Stimulated activated CD8-positive, alpha-beta memory T cell treated with anti-CD3 and anti-CD28 coated beads, Interleukin-7, amount 100 ng/mL, for 1 hour (primary cell): Measurements from ENCODE around the gene PDLIM1.
"Not testable (repeated sequence)": the region's sequence is repeated elsewhere in the genome, so short reads cannot be mapped to it uniquely, and the experiment has no call there.

ENCODE experiments used
- DNase-seq, 2 donors: peaks; one replicate each; pipeline ENCODE4 v3.0.0-alpha.2; 2020; ENCODE audit warnings: low read depth in 2 of 2

The PDLIM1 gene

DNA sequence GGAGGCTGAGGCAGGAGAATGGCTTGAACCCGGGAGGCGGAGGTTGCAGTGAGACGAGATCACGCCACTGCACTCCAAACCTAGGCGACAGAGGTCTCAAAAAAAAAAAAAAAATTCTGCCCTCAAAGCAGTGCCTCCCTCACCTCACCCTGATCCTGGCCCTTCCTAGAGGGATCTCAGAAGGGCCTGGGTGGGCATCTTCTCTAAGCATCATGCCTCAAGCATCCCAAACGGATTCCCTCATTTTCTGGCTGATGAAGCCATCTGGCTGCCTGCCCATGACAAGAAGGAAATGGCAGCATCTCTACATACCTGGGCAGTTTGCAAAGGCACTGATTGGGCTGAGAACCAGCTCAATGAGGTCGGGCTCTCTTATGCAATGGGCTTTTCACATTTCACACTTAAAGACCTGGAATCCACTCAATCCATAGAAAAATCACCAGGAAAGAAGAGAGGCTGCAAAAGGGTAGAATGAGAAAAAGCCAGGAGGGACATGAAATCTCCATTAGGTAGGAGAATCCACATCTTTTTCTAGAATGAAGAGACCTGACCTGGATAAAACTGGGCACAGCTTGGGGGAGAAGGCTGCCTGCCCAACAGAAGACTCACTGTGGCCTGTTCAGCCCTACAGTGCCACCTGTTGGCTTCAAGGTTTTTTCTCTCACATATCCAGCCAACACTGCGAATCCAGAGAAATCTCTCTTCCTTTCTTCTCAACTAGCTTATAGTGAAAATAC lies 48.1 kb downstream of the PDLIM1 start:
- DNase-seq: no peak

DNA sequence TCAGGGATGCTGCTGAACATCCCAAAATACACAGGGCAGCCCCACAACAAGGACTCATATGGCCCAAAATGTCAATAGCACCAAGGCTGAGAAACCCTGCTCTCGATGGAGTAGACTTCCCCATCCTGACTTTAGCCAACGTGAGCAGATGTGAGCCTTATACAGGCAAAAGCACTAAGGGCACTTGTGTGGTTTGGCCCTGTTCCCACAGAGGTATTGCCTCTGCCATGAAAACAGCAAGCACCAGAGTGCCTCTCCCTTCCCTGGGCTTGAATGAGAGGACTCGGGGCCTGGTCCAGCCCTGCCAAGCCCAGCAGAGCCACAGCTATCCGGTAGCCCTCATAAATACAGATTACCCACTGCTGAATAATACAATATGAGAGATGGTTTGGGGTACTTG lies 49.3 kb downstream of the PDLIM1 start:
- DNase-seq: no peak

DNA sequence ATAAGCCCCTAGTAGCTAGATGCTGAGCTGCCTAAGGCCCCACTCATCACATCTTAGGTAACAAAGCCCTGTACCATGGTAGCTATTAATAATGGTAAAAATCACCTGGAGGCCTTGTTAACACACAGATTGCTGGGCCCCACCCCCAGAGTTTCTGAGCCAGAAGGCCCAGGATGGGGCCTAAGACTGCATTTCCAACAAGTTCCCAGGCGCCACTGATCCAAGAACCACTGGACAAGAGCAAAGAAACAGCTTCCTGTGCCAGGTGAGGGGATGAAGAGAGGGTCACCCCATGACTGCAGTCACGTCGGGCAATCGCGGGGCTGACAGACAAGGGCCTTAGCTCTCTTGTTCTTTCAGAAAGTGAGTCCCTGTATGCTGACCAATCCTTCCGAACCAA lies 50.0 kb downstream of the PDLIM1 start:
- DNase-seq: no peak

DNA sequence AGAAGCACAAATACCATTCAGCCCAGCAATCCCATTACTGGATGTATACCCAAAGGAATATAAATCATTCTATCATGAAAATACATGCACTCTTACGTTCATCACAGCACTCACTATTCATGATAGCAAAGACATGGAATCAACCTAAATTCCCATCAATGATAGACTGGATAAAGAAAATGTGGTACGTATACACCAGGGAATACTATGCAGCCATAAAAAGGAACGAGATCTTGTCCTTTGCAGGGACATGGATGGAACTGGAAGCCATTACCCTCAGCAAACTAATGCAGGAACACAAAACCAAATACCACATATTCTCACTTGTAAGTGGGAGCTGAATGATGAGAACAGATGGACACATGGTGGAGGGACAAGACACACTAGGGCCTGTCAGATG lies 50.7 kb downstream of the PDLIM1 start:
- DNase-seq: not testable (repeated sequence)

DNA sequence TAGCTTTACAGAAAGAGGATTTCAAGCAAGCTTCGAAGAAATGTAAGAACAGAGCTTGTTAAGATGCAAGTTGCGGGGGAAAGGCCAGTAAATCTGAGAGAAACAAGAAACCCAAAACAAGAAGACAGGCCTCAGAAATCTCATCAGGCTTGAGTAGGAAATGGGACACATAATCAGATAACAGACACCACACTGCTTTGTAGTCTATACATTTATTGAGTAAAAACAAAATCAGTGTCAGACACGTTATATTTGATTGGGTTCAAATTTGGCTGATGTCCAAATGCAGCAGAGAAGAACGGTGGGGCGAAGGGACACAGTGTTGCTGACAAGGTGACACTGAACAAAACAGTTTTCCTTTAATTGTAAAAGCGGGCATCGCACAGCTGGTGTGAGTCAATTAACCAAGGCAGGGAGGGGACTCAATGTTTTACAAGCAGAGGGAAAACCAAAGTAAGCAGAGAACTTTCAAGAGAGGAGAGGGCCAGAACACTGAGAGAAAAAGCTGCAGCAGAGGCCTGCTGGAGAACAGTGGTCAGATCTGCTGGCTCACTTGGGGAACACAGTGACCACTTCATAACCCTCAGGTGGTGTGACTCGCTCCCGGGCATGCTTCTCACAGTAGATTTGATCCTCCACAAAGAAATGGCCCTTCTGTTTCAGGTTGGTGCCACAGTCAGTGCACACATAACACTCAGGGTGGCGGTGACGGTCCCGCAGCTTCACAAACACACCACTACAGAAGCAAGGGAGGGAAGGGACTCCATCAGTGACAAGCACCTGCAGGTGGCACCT lies 53.2 kb downstream of the PDLIM1 start:
- no peak for DNase-seq

DNA sequence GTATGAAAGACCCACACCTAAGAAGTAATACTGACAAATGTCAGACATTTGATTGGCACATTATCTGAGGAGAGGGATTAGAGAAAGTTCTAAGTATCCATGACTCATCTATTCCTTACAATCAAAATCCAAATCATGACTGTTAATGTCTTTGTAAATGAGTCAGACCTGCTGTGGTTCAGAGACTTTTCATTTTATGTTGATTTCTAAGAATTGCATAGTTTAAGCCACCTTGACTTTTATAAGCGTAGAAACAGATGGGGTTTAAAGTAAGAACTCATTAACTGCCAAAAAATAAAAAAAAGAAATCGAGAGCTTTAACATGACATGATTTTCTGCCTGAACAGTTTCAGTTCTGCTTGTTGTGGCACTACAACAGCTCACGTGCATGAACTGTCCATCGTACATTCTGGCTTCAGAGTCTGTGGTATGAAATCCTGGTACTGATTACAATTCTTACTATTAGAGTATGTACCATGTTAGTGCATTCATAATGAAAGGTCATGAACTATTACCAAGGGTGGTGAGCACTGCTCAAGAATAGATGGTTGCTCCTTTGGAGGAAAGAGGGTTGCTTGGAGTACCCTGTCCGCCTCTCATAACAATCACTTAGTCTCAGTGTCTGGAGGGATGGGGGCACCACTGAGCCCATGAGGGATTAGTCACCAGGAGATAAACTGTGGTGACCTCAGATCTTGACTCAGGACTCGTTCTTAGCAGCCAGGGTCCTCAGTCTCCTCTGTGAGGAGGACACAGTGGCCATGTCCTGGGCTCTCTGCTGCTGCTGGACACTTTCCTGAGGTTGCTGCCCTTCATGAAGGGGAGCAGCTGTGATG lies 54.5 kb downstream of the PDLIM1 start:
- no peak for DNase-seq

DNA sequence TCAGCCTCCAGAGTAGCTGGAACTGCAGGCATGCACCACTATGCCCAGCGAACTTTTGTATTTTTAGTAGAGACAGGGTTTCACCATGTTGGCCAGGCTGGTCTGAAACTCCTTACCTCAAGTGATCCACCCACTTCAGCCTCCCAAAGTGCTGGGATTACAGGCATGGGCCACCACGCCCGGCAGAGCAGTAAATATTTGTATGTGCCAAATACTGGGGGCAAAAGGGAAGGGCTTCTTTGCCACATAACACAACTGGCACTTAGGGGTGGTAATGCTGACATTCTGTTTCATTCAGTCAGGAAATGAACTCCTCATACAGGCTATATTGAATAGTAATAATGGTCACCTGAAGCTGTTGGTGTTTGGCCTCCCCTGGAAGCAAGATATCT lies 55.1 kb downstream of the PDLIM1 start:
- no peak for DNase-seq

DNA sequence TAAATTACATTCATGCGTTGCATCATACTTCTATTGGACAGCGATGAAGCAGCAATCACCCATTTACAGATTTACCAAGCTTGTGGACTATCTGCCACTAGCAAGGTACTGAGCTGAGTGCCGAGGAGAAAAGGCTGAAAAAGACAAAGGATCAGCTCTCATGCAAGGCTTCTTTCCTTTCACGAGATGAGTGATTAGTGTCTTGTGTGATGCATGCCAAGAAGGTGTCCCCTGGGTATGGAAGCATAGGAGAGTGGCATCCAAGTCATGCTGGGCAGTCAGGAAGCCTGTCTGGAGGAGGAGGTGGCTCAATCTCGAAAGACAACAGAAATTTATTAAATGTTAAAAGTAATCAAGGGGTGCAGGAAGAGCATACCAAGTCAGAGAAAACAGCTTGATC lies 55.9 kb downstream of the PDLIM1 start:
- no peak for DNase-seq

DNA sequence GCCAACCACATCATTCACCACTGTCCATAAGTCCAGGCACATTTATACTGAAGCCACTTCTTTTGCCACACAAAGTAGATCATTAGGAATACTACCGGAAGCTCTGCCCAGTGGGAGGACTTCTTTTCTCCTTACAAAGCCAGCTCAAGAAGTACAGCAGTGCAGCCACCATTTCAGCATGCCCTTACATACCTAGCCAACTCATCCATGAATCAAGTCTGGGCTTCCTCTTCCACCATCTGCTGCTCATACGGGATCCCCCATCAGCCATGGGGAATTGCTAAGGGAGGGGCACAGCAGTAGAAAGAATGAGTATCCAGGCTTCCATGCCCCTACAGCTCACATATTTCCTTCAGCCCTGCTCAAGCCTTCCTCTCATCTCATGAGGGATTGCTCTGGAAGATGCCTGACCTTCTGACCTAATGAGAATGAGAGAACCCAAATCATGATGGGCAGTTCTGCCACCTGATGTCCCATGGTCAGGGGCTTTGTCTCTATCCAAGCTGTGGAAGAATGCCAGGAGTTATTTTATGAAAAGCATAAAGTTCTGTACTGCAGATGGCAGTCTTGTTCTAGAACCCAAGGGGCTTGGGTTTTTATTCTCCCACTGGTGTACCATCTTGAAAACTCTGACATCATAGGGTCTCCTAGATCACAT lies 57.3 kb downstream of the PDLIM1 start:
- DNase-seq: no peak

DNA sequence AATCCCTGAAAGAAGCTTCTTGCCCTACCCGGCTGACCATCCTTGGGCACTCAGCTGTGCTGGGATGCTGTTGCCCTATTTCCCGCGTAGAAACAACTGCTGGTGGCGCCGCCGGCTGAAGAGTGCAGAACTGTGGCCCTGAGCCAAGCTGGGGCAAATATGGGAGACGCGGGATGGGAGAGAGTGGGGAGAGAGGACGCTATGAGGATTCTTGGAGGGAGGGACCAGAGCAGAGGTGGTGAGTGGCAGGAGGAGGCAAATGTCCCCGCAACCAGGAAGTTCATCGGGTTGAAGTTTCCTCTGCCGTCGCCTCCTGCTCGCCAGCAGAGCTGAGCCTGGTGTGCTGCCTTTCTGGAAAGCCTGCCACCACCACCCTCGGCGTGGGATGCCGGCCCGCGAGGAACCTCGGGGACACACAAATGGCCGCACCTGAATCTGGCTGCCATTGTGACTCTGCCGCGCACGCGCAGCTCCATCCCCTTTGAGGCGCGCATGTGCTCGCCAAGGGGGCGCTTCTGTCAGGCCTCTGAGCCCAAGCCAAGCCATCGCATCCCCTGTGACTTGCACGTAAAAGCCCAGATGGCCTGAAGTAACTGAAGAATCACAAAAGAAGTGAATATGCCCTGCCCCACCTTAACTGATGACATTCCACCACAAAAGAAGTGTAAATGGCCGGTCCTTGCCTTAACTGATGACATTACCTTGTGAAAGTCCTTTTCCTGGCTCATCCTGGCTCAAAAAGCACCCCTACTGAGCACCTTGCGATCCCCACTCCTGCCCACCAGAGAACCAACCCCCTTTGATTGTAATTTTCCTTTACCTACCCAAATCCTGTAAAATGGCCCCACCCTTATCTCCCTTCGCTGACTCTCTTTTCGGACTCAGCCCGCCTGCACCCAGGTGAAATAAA lies 59.9 kb downstream of the PDLIM1 start:
- DNase-seq: peak in 1 of 2 donors; percentile 15

DNA sequence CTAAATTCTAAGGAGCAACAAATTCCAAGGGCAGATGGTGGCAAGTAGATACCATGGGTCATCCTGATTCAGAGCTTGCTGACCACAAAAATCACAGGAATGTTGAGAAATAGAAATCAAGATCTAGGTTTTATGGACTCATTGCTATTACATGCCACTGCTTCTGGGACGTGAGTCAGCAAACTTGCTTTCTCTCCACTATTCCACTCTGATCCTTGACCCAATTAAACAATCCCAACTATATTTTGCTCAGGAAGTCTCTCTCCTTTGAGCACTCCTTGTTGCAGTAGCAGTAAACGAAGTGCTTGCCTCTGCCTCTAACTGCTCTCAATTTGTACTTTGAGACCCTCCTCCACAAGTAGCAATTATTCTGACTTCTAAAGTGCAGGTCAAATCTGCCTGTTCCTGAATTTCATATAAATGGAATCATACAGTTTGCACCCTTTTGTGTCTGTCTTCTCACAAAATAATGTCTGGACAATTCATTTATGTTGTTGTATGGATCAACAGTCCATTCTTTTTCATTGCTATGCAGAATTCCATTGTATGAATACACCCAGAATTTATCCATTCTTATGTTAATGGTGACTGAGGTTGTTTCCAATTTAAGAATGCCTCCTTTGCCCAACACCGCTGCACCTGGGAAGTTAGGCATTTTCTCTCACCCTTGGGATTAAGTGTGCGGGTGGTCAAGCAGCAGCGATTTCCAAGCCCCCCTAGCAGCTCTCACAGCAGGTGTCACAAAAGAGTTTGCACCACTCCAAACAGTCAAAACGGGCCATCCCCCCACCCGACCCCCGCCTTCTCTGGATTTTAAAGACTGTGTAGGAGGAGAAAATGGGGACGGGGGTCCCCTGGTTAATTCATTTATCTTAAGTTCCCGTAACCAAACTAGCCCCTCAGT lies 60.8 kb downstream of the PDLIM1 start:
- DNase-seq: no peak

DNA sequence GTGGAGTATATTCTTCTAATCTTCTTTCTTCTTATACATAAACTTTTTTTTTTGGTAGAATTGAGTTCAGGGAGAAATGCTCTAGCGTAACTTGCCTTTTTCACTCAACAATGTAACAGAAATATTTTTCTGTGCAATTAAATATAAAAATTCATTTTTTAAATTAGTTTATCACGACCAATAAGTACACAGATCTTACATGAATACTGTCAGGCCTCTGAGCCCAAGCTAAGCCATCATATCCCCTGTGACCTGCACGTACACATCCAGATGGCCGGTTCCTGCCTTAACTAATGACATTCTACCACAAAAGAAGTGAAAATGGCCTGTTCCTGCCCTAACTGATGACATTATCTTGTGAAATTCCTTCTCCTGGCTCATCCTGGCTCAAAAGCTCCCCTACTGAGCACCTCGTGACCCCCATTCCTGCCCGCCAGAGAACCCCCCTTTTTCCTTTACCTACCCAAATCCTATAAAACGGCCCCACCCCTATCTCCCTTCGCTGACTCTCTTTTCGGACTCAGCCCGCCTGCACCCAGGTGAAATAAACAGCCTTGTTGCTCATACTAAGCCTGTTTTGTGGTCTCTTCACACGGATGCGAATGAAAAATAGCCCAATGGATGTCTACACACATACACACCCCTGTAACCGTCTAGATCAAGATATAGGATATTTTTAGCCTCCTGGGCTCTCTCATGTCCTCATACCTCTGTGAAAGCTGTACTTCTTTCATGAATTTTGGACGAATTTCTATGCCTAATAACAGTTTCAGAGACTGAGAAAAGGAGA lies 61.7 kb downstream of the PDLIM1 start:
- DNase-seq: not testable (repeated sequence)

DNA sequence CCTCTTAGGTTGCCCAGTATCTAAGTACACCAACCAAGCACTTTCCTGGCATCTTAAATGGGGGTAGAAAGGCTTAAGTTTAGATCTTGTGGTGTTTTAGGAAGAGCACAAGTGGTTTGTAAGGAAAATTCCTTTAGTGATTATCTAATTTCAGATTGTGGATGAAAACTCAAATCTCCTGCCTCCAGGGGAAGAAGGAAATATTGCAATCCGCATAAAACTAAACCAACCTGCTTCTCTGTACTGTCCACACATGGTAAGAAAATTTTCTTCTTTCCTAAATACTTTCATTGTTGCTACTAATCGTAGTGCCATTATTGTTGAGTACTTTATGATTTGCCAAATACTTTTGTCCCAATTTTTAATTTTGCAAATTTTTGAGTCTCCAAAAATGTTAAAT lies 65.7 kb downstream of the PDLIM1 start:
- no peak for DNase-seq

DNA sequence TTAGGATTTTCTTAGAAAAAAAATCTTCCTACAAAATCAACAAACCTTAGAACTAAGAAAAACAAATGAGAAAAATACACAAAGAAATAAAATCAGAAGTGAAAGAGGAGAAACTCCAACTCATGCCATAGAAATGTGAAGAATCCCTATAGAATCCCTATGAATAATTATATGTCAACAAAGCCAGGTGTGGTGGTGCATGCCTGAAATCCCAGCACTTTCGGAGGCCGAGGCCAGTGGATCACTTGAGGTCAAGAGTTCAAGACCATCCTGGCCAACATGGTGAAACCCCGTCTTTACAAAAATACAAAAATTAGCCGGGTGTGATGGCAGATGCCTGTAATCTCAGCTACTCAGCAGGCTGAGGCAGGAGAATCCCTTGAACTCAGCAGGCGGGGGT lies 69.7 kb downstream of the PDLIM1 start:
- DNase-seq: no peak

DNA sequence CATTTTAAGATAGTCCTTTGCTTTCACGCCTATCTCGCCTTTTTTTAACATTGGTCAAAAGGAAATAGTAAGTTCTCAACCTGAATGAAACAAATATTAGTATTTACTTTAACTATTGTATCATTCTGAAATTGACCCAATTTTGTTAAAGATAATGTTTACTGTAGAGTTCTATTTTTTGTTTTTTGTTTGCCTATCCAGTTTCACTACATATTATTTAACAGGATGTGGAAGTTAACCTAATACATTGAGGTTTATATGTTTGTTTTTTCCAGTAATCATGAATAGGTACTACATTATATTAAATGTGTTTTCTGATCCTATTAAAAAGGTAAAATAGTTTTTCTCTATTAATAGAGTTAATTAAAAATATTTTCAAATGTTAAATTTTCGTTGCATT lies 70.3 kb downstream of the PDLIM1 start:
- DNase-seq: no peak

DNA sequence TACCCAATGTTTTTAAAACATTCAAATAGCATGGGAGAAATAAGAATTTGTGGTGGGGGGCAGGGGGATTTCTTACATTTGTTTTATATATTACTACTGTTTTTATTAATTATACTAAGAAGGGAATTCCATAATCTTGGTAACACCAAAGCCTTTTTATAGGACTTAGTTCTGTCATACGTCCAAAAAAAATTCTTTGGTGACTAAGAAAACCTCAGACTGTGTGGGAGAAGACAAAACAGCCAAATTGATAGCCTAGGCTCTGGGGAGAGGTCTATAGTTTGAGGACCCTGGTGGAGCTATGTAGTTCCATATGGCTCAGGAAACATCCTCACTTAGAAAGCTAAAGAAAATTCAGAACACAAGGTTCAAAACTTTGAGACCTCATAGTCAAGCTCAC lies 73.3 kb downstream of the PDLIM1 start:
- DNase-seq: no peak

DNA sequence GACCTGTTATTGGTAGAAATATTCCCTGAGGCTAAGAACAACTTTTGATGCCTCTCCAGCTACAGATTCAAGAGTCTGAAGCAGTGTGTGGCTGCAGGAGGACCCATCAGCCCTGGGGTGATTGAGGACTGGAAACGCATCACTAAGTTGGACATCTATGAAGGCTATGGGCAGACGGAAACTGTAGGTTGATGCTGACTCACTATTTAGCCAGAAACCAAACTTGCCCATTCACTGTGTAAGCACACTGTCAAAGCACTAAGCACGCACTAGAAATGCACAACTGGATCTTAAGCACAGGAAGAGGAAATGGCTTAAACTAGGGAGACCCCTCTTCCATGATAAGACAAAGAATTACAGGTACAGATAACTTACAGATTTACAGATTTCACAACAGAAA lies 76.0 kb downstream of the PDLIM1 start:
- DNase-seq: no peak

DNA sequence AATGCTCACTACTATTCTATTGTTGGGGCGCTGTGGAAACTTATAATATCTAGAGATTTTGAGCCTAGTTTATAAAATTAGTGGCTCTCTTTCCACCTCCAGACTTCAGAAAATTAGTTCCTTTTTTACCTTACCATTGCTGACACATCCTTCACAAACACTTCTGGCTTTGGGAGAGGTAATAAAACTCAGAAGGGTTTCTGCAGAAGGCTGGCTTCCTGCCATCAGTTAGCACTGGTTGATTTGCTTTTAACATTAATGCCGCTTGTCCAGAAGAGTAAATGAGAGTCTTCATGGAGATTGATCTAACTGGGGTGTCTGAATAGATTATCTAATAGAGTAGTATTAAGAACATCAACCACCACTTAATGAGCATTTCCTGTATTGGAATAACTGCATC lies 76.4 kb downstream of the PDLIM1 start:
- DNase-seq: no peak
